Stimulated activated CD4-positive, alpha-beta T cell treated with anti-CD3 and anti-CD28 coated beads, Interleukin-1b, Interleukin-23, amount 100 ng/mL, for 1 hour (primary cell): ENCODE measurements around the gene C16orf95.
"Not testable (repeated sequence)": the region's sequence is repeated elsewhere in the genome, so short reads cannot be mapped to it uniquely, and the experiment has no call there.

Source experiments
- DNase-seq, 2 donors: peaks; one replicate each; pipeline ENCODE4 v3.0.0-alpha.2; 2020; ENCODE audit warnings: low read depth in 2 of 2

The C16orf95 gene

GRCh38 chr16:87346517-87347060 lies 29.4 kb upstream of the C16orf95 start:
- DNase-seq = no peak

- no peak for DNase-seq
Measured at GRCh38 chr16:87345726-87346424, 28.7 kb upstream of the C16orf95 start.

GRCh38 chr16:87344931-87345631 lies 27.9 kb upstream of the C16orf95 start:
- DNase-seq = peak in 1 of 2 donors; percentile 20

GRCh38 chr16:87344165-87344930 lies 27.2 kb upstream of the C16orf95 start:
- DNase-seq = no peak

GRCh38 chr16:87343753-87344050 lies 26.5 kb upstream of the C16orf95 start:
- no peak for DNase-seq

- no peak for DNase-seq
Measured at GRCh38 chr16:87342978-87343752, 26.0 kb upstream of the C16orf95 start.

- no peak for DNase-seq
Measured at GRCh38 chr16:87342504-87342903, 25.3 kb upstream of the C16orf95 start.

- no peak for DNase-seq
Measured at GRCh38 chr16:87340198-87340597, 23.0 kb upstream of the C16orf95 start.

- not testable (repeated sequence) for DNase-seq
Measured at GRCh38 chr16:87339724-87340105, 22.5 kb upstream of the C16orf95 start.

GRCh38 chr16:87339086-87339723 lies 22.0 kb upstream of the C16orf95 start:
- DNase-seq = no peak

GRCh38 chr16:87338155-87338765 lies 21.1 kb upstream of the C16orf95 start:
- no peak for DNase-seq

- DNase-seq = no peak
Measured at GRCh38 chr16:87337262-87337771, 20.1 kb upstream of the C16orf95 start.

GRCh38 chr16:87336434-87337240 lies 19.4 kb upstream of the C16orf95 start:
- DNase-seq = no peak

GRCh38 chr16:87335625-87336433 lies 18.6 kb upstream of the C16orf95 start:
- no peak for DNase-seq

GRCh38 chr16:87334651-87335624 lies 17.7 kb upstream of the C16orf95 start:
- DNase-seq = no peak

GRCh38 chr16:87333581-87334331 lies 16.6 kb upstream of the C16orf95 start:
- DNase-seq = no peak

- DNase-seq = no peak
Measured at GRCh38 chr16:87333101-87333500, 15.9 kb upstream of the C16orf95 start.
